Measurements from ENCODE around the gene MICAL2. TPM values are rescaled to one million over a fixed set of nuclear protein-coding genes. Genes with fewer than 3 reads are reported as not detected.

The MICAL2 gene
- total and polyA plus RNA-seq, 2 of the 13 experiments (the other 11 are each of a cell fraction or from before 2014, with no cell fraction given), result 0.78 to 1.1 TPM

DNA sequence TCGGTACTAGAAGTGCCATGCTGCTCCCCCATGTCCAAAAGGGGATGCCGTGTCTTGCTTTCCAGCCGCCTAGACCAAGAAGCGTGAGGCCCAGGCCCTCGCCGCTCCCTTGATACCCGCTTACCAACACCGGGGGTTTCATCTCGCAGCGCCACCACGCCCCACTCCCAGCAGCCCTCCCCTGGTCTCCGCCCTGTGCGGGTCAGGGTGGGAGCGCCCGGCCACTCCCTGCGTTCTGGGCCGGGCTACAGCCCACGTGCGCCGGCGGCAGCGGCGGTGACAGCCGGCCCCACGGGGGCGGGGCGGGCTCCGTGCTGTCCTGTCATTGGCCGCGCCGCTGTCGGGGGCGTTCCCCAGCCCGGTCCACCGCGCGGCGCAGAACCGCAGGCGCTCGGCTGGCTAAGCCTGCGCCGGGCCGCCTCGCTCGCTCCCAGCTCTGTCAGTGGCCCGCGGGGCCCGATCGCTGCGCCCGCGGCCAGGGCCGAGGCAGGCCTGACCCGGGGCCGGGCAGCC, at the start of gene MICAL2 (continued):
- TF ChIP-seq, protein P1, sequence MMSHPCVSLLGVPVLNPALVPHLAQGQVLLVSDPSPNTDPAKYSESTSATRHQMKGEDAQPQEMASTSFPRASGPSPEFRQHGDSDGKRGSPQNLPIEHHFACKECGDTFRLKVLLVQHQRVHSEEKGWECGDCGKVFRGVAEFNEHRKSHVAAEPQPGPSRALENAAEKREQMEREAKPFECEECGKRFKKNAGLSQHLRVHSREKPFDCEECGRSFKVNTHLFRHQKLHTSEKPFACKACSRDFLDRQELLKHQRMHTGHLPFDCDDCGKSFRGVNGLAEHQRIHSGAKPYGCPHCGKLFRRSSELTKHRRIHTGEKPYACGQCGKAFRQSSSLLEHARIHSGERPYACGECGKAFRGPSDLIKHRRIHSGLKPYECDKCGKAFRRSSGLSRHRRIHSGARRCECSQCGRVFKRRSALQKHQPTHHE (CRISPR knock-in tag; IDR thresholded peaks at IDR 0.05; ENCODE audit: borderline replicate concordance), result no peak
- TF ChIP-seq, protein P2, sequence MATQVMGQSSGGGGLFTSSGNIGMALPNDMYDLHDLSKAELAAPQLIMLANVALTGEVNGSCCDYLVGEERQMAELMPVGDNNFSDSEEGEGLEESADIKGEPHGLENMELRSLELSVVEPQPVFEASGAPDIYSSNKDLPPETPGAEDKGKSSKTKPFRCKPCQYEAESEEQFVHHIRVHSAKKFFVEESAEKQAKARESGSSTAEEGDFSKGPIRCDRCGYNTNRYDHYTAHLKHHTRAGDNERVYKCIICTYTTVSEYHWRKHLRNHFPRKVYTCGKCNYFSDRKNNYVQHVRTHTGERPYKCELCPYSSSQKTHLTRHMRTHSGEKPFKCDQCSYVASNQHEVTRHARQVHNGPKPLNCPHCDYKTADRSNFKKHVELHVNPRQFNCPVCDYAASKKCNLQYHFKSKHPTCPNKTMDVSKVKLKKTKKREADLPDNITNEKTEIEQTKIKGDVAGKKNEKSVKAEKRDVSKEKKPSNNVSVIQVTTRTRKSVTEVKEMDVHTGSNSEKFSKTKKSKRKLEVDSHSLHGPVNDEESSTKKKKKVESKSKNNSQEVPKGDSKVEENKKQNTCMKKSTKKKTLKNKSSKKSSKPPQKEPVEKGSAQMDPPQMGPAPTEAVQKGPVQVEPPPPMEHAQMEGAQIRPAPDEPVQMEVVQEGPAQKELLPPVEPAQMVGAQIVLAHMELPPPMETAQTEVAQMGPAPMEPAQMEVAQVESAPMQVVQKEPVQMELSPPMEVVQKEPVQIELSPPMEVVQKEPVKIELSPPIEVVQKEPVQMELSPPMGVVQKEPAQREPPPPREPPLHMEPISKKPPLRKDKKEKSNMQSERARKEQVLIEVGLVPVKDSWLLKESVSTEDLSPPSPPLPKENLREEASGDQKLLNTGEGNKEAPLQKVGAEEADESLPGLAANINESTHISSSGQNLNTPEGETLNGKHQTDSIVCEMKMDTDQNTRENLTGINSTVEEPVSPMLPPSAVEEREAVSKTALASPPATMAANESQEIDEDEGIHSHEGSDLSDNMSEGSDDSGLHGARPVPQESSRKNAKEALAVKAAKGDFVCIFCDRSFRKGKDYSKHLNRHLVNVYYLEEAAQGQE (IDR thresholded peaks at IDR 0.05; ENCODE audit: borderline replicate concordance in 1 of 2, low read depth in 1 of 2, low read length in 2 of 2), result no peak
- no peak for TF ChIP-seq SNRNP70 (IDR thresholded peaks at IDR 0.05; ENCODE audit: low read depth, low read length)
- no peak for TF ChIP-seq TCF7L2 (IDR thresholded peaks at IDR 0.05; ENCODE audit: low read depth, low read length)
- TF ChIP-seq, protein P3, sequence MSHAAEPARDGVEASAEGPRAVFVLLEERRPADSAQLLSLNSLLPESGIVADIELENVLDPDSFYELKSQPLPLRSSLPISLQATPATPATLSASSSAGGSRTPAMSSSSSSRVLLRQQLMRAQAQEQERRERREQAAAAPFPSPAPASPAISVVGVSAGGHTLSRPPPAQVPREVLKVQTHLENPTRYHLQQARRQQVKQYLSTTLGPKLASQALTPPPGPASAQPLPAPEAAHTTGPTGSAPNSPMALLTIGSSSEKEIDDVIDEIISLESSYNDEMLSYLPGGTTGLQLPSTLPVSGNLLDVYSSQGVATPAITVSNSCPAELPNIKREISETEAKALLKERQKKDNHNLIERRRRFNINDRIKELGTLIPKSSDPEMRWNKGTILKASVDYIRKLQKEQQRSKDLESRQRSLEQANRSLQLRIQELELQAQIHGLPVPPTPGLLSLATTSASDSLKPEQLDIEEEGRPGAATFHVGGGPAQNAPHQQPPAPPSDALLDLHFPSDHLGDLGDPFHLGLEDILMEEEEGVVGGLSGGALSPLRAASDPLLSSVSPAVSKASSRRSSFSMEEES (CRISPR knock-in tag; IDR thresholded peaks at IDR 0.05), result no peak
- TF ChIP-seq ZNF766 (CRISPR knock-in tag; IDR thresholded peaks at IDR 0.05; ENCODE audit: borderline replicate concordance), result no peak
- TF ChIP-seq, protein P4, sequence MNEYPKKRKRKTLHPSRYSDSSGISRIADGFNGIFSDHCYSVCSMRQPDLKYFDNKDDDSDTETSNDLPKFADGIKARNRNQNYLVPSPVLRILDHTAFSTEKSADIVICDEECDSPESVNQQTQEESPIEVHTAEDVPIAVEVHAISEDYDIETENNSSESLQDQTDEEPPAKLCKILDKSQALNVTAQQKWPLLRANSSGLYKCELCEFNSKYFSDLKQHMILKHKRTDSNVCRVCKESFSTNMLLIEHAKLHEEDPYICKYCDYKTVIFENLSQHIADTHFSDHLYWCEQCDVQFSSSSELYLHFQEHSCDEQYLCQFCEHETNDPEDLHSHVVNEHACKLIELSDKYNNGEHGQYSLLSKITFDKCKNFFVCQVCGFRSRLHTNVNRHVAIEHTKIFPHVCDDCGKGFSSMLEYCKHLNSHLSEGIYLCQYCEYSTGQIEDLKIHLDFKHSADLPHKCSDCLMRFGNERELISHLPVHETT (CRISPR knock-in tag; conservative IDR thresholded peaks at IDR 0.05), result no peak
- TF ChIP-seq PRDM4 (CRISPR knock-in tag; IDR thresholded peaks at IDR 0.05; ENCODE audit: borderline replicate concordance), result no peak
- TF ChIP-seq HMGA1 (CRISPR knock-in tag; conservative IDR thresholded peaks at IDR 0.05), result no peak
